Superior temporal gyrus (tissue), 1 donor: ENCODE data around the gene ABCB9.
"Not testable (repeated sequence)": the region's sequence is repeated elsewhere in the genome, so short reads cannot be mapped to it uniquely, and the experiment has no call there.

Source experiments
- DNase-seq: peaks from one replicate; pipeline ENCODE4 v3.0.0-alpha.2; 2016; ENCODE audit errors: extremely low spot score

ABCB9 gene

GRCh38 chr12:122937622-122938091 is 28.6 kb downstream of the ABCB9 start:
- DNase-seq: no peak

- DNase-seq: no peak
These were observed 30.9 kb downstream of the ABCB9 start for GRCh38 chr12:122935318-122935717.

GRCh38 chr12:122934722-122935121 is 31.5 kb downstream of the ABCB9 start:
- no peak for DNase-seq

GRCh38 chr12:122932207-122932606 is 34.1 kb downstream of the ABCB9 start:
- DNase-seq: no peak

DNA sequence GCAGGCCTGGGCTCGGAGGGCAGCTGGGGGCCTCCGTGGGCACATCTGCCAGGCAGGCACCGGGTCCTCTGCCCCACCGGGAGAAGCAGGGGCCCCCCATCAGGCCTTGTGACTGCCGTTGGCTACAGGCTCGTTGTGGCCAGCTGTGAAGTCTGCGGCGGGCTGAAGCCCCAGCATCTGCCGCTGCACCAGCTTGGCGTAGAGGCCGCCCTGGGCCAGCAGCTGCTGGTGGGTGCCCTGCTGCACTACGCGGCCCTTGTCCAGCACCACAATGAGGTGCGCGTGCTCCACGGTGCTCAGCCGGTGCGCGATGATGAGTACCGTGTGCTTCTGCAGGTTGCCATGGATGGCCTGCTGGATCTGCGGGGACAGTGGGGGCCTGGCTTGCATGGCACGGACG is 36.5 kb downstream of the ABCB9 start:
- DNase-seq: no peak

DNA sequence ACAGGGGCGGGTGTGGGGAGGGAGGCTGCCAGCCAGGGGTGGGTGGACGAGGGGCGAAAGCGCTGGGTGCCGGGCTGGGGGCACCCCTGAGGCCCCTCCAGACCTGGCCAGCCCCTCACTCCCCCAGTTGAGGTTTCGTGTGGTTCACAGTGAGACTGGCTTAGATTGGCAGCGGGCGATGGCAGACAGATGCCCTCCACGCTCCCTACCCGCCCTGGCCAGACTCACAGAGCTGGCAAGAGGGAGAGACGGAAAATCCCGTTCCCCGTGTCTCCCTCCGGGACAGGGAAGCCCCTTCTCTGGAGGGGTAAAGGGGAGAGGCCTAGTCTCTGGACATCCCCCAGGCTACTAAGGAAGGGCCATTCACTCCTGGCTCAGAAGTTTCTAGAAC is 37.1 kb downstream of the ABCB9 start:
- no peak for DNase-seq

- no peak for DNase-seq
These were observed 37.7 kb downstream of the ABCB9 start for GRCh38 chr12:122928404-122929147.

DNA sequence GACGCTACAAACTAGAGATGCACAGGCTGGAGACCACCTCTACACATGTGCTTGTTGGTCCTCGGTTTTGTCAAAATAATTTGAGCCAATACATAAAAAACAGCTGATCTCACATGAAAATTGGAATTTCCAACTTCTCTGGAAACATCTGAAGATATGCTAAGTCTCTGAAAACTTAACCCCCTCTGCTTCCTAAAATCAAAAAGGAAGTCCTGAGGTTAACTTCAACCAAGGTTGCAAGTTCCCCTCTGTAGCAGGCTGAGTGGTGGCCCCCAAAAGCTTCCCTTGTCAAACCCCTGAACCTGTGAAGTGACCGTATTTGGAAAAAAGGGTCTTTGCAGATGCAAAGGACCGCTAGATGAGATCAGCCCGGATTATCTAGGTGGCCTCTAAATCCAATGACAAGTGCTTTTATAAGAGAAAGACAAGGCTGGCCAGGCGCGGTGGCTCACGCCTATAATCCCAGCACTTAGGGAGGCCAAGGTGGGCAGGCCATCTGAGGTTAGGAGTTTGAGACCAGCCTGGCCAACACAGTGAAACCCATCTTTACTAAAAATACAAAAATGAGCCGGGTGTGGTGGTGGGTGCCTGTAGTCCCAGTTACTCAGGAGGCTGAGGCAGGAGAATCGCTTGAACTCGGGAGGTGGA is 38.4 kb downstream of the ABCB9 start:
- no peak for DNase-seq

DNA sequence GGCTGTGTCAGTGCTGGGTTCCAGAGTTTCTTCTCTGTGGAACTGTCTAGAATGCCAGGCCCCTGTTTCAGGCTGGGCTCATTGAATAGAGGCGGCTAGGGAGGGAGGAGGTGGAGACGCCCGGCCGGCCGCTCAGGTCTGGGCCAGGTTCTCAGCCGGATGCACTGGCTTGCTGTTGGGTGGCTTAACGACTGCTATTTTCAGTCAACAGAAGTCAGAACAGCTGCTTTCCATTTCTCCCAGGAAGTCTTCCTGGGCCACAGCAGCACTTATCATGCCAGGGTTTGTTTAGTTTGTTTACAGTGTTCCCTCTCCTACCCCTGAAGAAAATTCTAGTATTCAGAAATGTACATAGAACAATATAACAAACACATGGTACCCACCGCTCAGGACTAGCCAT is 44.3 kb downstream of the ABCB9 start:
- no peak for DNase-seq

DNA sequence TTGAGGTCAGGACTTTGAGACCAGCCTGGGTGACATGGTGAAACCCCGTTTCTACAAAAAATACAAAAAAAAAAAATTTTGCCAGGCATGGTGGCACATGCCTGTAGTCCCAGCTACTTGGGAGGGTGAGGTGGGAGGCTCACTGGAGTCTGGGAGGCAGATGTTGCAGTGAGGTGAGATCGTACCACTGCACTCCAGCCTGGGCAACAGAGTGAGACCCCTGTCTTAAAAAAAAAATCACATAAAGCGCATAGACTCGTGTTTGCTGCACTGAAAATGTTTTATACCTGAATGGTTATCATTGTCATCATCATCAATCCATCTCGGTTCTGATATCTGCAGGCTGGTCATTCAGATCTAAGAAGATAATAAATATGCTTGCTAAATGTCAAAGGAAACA is 45.6 kb downstream of the ABCB9 start:
- no peak for DNase-seq

GRCh38 chr12:122918827-122919226 is 47.4 kb downstream of the ABCB9 start:
- no peak for DNase-seq

DNA sequence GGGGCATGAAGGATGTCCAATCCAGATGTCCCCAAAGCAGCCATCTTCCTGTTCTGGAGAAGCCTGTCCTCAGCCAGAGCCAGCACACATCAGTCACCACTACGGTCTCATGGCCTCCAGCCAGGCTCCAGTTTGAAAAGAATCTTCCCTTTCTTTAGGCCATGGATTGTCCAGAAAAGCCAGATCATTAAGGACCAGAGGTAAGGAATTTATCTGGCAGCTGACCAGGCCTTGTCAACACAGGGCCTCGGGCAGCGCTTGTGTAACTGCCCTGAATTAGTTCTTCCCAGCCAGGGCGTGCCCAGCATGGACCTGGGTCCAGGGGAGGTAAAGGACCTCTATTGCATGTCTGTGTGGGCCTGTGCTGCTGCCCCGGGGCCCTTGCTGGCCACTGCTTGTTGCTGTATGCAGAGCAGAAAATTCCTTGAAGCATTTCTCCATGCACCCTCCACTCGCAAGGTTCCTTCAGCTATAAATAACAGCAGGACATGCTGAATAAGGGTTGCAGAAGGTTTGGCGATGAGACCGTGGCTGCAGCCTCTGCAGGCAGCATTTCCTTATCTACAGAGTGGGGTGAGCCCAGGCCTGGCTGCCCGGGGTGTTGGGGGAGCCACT is 48.6 kb downstream of the ABCB9 start:
- no peak for DNase-seq

DNA sequence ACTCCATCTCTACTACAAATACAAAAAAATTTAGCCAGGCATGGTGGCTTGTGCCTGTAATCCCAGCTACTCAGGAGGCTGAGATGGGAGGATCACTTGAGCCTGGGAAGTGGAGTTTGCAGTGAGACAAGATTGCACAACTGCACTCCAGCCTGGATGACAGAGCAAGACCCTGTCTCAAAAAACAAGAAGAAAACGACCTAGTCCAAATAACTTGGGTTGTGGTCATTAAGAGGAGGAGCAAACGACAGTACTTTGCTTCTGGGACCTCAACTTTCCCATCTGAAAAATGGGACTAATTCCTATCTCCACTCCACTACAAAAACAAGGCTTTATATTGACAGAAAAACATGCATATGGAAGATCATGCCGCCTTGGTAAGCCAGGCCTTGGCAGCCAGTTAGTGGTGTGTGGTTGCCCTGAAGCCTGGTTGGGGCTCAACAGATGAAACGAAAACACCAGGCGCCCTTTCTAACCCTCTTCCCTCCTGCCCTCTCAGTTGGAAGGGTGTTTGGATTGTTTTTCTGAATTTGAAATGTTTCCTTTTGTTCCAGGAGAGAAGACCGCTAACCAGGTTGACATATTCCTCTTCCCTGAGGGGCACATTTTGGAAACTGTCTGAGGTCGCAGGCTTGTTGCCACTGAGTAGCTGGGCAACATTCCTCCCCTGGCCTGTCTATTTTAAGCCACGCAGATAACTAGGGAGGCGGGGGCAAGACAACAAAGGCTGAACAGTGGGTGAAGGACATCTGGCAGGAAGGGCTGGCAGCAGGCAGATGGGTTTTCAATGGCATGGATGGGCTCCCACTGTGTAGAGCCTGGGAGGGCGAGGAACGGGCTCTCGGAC is 56.6 kb downstream of the ABCB9 start:
- peak; percentile 82 for DNase-seq

DNA sequence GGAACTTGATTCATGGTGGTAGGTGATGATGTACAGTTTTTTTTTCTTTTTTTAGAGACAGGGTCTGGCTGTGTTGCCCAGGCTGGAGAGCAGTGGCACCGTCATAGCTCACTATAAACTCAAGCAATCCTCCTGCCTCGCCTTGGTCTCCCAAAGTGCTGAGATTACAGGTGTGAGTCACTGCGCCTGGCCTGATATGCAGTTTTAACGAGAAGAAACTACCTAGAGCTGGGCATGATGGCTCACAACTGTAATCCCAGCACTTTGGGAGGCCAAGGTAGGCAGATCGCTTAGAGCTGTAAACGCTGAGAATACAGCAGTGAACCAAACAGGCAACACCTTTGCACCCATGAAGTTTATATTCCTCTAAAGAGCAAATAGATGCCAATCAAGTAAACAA is 57.3 kb downstream of the ABCB9 start:
- no peak for DNase-seq

DNA sequence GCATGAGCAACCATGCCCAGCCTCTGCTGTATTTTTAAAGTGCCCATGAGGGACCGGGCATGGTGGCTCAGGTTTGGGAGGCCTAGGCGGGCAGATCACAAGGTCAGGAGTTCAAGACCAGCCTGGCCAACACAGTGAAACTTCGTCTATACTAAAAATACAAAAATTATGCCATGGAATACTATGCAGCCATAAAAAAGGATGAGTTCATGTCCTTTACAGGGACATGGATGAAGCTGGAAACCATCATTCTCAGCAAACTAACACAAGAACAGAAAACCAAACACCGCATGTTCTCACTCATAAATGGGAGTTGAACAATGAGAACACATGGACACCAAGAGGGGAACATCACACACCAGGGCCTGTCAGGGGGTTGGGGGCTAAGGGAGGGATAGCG is 61.0 kb downstream of the ABCB9 start:
- not testable (repeated sequence) for DNase-seq

GRCh38 chr12:122903693-122904034 is 62.6 kb downstream of the ABCB9 start:
- no peak for DNase-seq

- DNase-seq: peak; percentile 11
These were observed 63.2 kb downstream of the ABCB9 start for GRCh38 chr12:122902854-122903692.

GRCh38 chr12:122899887-122900286 is 66.4 kb downstream of the ABCB9 start:
- no peak for DNase-seq

DNA sequence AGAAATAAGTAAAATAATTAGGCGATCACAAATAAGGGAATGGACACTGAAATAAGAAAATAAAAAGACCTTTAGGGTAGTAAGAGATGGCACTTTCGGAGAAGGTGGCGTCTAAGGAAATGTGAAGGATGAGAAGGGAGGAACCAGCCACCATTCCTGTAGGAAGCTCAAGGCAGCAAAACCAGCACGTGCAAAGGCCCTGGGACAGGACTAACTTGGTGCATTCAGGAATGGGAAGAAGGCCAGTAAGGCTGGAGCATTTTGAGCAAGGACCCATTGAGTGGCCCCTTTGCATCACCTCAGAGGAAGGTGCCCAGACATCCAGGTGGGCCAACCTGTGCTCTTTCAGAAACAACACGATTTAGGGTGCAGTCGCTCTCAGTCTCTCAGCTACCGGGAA is 69.6 kb downstream of the ABCB9 start:
- DNase-seq: no peak

DNA sequence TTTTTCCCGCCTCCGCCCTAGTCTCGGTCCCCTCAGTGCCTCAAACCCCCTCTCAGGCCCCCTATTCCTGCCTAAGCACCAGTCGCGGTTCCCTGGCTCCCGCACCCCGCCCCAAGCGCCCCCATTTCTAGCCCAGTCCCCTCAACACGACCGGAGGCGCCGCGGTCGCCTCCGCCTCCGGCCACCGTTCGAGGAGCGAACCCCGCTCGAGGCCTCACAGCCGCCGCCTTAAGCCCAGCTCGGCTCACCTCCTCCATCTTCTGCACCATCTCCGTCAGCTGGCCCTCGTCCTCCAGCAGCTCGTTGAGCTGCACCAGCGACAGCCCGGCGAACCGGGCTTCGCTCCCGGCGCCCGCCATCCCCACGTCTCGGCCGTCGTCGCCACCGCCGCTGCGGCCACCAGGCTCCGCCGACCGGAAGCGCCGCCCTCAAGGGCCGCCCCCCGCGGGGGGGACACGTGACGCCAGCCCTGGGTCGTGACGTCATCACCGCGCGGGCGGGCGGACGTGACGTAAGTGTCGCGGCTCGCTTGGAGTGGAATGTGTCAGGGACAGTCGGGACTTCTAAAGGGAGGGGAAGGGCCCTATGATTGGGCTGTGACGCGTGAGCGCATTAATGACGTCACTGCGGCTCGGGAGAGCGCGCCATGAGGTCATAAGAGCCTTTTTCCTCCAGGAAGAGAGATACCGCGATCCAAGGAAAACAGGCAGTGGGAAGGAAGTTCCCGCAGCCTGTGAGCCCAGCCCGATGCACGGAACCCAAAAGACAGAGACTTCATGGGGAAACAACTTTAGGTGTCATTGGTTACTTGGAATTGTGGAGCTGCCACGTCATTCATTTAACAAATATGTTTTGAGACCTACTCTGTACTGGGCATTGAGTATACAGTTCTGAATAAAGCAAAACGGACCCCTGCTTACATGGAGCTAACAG is 70.3 kb downstream of the ABCB9 start, which contains the start of gene VPS37B:
TSS of gene VPS37B (minus strand) at position 421 of the 933 bp plus-strand sequence. CDS start at position 359, 62 bp downstream.
- peak; percentile 65 for DNase-seq
